NCI-H510A (cell line): Measurements from ENCODE around the gene OR4C11.

ENCODE experiments used
- DNase-seq: peaks from one replicate; lab custom pipeline; 2025; lab: John Stamatoyannopoulos, UW

The OR4C11 gene

DNA sequence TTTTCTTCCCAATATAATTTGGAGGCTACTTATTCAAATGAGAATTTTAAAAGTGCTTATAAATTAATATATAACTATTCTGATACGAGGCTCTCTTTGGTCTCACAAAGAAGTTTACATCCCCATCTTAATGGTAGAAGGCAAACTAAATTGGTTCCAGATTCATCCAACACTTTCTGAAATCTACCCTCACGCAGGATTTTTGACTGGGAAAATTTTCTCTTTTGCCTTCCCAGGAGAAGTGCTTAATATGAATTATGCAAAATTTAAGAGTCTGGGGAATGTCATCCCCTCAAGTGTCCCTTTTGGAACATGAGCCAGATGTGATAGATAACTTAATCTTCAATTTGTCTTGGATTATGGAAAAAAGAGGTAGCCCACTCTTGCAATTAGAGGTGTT, at the start of gene OR4C11:
TSS of gene OR4C11 (minus strand) at position 101 of the 400 bp plus-strand sequence. CDS start 3,272 bp downstream, outside the sequence.
- no peak for DNase-seq

GRCh38 chr11:55655096-55655495, 47.7 kb upstream of the OR4C11 start:
- no peak for DNase-seq

DNA sequence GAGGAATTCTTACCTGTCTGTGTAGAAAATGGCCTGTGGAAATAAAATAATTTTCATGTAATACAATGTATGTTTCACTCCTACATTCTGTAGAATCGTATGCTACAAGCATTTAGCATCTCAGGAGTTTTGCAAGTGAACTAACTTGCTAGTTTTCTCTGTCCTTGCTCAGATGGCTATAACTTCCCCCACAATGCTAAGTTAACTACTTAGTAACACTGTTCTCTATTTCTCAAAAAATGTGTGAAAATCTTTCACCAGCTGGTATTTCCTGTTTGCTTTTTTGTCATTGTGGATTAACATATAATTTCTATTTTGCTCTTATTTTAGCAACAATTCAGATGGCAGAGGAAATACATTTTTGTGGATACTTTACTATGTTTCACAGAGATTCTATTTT, 45.1 kb upstream of the OR4C11 start:
- no peak for DNase-seq

GRCh38 chr11:55648027-55648426, 40.6 kb upstream of the OR4C11 start, which contains the start of gene OR4S2:
OR4S2 (plus strand) TSS chr11:55648327; CDS start chr11:55650904, 2,577 bp downstream.
- no peak for DNase-seq

GRCh38 chr11:55634813-55635212, 27.4 kb upstream of the OR4C11 start, which contains the start of gene OR4P4:
OR4P4 (plus strand) TSS chr11:55635113.
- DNase-seq, result no peak

- DNase-seq, result no peak
These were observed 17.1 kb upstream of the OR4C11 start for GRCh38 chr11:55624531-55624930.

DNA sequence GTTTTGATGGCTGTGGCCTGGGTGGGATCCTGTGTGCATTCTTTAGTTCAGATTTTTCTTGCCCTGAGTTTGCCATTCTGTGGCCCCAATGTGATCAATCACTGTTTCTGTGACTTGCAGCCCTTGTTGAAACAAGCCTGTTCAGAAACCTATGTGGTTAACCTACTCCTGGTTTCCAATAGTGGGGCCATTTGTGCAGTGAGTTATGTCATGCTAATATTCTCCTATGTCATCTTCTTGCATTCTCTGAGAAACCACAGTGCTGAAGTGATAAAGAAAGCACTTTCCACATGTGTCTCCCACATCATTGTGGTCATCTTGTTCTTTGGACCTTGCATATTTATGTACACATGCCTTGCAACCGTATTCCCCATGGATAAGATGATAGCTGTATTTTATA, 34.9 kb downstream of the OR4C11 start:
- DNase-seq, result no peak

DNA sequence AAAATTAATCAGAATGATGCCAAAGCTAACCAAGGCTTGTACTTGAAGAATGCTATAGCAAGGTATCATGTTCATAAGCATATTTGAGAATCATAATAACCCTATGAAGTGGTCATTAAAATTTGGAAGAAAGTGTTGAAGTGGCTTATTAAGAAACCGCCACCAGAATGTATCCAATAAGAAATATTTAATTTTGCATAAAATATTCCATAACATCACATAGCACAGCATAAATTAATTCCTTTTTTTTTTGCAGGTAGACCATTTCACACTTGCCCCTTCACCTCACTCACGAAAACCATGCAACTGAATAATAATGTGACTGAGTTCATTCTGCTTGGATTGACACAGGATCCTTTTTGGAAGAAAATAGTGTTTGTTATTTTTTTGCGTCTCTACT, 35.6 kb downstream of the OR4C11 start, which contains the start of gene OR4C16:
TSS of gene OR4C16 (plus strand) at position 301 of the 400 bp plus-strand sequence. CDS start at position 301, 0 bp downstream.
- DNase-seq, result no peak

DNA sequence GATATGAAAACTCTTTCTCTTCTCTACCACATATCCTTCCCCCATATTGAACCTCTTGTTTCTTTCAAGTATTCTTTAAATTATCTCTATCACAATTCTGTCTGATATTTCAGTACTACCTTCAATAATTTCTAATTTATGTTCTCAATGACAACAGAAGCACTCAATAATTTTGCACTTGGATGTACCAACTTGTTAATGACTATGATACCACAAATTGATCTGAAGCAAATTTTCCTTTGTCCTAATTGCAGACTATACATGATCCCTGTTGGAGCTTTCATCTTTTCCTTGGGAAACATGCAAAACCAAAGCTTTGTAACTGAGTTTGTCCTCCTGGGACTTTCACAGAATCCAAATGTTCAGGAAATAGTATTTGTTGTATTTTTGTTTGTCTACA, 53.3 kb downstream of the OR4C11 start, which contains the start of gene OR4C15:
TSS of gene OR4C15 (plus strand) at position 301 of the 400 bp plus-strand sequence. CDS start at position 301, 0 bp downstream.
- no peak for DNase-seq
